HG03135 (cell line): ENCODE data around the gene HTR1D.

Source experiments
- ATAC-seq: cut with Tn5 transposase; IDR thresholded peaks from one replicate; pipeline ENCODE4 v1.9.1; 2021; ENCODE audit warnings: mild to moderate bottlenecking, moderate library complexity; ENCODE audit not compliant: unreplicated experiment

HTR1D gene

GRCh38 chr1:23185381-23185780 is 31.9 kb downstream of the HTR1D start:
- no peak for ATAC-seq

- ATAC-seq: no peak
Measured at GRCh38 chr1:23184212-23184934, 32.9 kb downstream of the HTR1D start.

- no peak for ATAC-seq
Measured at GRCh38 chr1:23179862-23180261, 37.4 kb downstream of the HTR1D start.

GRCh38 chr1:23178950-23179349 is 38.4 kb downstream of the HTR1D start:
- ATAC-seq: no peak

GRCh38 chr1:23178414-23178813 is 38.9 kb downstream of the HTR1D start:
- no peak for ATAC-seq

- ATAC-seq: peak; percentile 69
Measured at GRCh38 chr1:23177438-23178380, 39.6 kb downstream of the HTR1D start.

- ATAC-seq: no peak
Measured at GRCh38 chr1:23177031-23177430, 40.3 kb downstream of the HTR1D start.

- ATAC-seq: no peak
Measured at GRCh38 chr1:23174426-23175110, 42.7 kb downstream of the HTR1D start.

GRCh38 chr1:23171181-23171755 is 46.0 kb downstream of the HTR1D start:
- ATAC-seq: no peak

GRCh38 chr1:23169727-23170335 is 47.5 kb downstream of the HTR1D start:
- no peak for ATAC-seq

GRCh38 chr1:23169195-23169575 is 48.1 kb downstream of the HTR1D start:
- no peak for ATAC-seq

- ATAC-seq: peak; percentile 68
Measured at GRCh38 chr1:23168445-23169194, 48.7 kb downstream of the HTR1D start, which contains the start of gene LUZP1. LUZP1 (minus strand) TSS chr1:23168856.

GRCh38 chr1:23168079-23168444 is 49.2 kb downstream of the HTR1D start:
- ATAC-seq: no peak

GRCh38 chr1:23167353-23168078 is 49.8 kb downstream of the HTR1D start:
- ATAC-seq: no peak

GRCh38 chr1:23166854-23167253 is 50.4 kb downstream of the HTR1D start:
- ATAC-seq: no peak

GRCh38 chr1:23163395-23163794 is 53.9 kb downstream of the HTR1D start:
- ATAC-seq: no peak

GRCh38 chr1:23159963-23160877 is 57.1 kb downstream of the HTR1D start:
- no peak for ATAC-seq

GRCh38 chr1:23156940-23157339 is 60.4 kb downstream of the HTR1D start:
- no peak for ATAC-seq
